ENCODE results near the gene PALD1.
A peak's percentile ranks its signal among the peaks of the same experiment; 100 is the strongest.

The PALD1 gene

DNA sequence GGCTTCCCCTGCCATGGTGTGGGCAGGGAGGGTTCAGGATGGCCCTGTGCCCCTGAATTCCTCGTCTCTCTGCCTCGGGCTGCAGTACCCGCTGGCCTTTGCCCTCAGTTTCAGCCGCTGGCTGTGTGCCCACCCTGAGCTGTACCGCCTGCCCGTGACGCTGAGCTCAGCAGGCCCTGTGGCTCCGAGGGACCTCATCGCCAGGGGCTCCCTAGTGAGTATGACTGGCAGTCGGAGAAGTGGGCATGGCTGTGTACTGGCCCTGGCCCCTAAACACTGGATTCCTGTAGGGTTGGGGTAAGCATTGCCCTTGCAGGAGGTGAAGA, 59.6 kb downstream of the PALD1 start:
- DNase-seq = no peak

DNA sequence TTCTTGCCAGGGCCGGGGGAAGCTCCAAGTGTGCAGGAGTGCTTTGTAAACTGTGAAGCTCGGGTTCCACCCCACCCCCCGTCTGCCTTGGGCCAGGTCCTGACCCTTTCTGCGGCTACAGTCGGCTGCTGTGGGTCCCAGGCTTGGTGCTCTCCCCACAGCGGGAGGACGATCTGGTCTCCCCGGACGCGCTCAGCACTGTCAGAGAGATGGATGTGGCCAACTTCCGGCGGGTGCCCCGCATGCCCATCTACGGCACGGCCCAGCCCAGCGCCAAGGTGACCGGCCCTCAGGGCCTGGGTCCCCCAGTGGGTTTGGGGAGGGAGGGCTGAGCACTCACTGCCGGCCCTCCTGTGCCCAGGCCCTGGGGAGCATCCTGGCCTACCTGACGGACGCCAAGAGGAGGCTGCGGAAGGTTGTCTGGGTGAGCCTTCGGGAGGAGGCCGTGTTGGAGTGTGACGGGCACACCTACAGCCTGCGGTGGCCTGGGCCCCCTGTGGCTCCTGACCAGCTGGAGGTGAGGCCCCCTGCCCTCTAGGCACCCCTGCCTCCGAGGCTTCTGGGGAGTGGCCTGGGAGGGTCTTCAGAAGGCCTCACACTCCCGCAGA, 60.3 kb downstream of the PALD1 start:
- no peak for DNase-seq

DNA sequence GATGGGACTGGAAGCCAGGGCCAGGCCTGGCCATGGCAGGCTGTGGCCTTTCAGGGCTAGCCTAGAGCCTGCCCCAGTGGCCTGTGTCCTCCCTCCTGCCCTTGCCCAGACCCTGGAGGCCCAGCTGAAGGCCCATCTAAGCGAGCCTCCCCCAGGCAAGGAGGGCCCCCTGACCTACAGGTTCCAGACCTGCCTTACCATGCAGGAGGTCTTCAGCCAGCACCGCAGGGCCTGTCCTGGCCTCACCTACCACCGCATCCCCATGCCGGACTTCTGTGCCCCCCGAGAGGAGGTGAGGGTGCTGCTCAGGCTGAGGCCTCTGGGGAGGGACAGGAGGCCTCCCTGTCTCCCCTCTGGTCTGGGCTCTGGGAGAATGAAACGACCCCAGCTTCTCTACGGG, 60.9 kb downstream of the PALD1 start:
- DNase-seq = no peak

DNA sequence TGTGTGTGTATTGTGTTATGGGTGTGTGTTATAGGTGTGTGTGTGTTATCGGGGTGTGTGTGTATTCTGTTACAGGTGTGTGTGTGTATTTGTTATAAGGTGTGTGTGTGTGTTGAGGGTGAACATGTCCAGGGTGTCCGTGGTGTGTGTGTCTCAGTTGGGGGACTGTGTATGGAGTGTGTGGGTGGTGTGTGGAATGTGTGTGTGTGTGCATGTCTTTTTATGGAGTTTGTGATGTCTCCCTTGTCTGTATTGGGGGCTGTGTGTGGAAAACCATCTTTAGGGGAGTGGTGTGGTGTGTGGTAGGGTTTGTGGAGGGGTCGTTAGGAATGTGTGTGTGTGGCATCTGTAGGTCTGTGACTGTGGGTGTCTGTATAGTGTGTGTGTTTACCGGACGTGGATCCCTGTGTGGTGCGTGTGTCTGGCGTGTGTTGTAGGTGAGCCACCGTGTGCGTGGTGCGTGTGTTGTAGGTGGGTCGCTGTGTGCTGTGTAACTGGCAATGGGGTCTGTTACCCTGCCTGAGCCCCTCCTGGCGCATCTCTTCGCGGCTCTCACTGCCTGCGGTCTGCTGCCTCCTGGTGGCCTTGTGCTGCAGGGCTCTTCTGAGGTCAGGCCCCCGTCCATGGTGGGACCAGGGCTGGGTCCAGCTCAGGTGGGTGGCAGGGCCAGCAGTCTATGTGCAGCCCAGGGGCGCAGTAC, 61.7 kb downstream of the PALD1 start:
- peak; percentile 25 for DNase-seq

DNA sequence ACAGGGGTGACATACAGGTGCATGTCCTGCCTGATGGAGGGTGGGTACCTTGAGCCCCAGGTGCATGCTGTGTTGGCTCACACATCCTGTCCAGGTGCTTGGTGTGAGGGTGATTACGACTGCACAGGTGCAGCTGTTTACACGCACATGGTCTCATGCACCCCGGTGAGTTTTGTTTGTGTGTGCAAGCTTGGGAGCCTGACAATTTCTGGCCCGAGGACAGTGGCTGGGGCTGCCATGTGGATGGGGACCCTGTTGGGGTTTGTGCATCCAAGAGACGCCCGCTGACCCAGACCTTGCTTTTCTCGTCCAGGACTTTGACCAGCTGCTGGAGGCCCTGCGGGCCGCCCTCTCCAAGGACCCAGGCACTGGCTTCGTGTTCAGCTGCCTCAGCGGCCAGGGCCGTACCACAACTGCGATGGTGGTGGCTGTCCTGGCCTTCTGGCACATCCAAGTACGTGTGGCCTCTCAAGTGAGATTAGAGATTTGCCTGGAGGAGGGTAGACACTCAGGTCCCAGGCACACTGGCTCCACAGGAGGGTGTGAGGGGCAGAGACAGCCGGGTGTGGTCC, 62.3 kb downstream of the PALD1 start:
- DNase-seq = no peak

DNA sequence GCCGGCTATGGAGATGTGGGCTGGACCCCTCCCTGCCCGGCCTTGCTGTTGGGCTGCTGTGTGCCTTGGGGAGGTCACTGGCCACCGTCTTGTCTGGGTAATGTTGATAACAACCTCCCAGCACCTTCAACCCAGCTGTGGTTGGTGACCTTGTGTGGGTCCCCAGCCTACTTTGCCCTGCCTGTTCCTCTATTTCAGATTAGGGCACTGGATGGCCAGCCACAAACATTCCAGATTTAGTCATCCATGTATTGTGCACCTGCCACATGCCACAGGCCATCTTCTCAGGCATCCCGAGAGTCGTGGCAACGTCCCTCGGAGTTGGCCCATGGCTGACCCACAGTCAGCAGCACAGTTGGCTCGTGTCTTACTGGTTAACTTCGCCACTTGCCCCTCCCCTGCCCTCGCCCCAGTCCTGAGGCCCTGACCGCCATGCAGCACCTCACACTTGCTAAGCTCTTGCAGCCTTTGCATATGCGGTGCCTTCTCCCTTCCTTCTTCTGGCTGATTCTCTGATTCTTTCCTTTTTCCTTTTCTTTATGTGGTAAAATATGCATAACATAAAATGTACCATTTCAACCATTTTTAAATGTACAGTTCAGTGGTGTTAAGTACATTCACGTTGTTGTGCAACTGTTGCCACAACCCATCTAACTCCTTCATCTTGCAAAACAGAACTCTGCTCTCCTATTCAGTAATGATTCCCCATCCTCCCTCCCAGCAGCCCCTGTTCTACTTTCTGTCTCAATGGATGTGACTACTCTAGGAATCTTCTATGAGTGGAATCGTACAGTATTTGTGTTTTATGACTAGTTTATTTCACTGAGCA, 63.4 kb downstream of the PALD1 start:
- no peak for DNase-seq

DNA sequence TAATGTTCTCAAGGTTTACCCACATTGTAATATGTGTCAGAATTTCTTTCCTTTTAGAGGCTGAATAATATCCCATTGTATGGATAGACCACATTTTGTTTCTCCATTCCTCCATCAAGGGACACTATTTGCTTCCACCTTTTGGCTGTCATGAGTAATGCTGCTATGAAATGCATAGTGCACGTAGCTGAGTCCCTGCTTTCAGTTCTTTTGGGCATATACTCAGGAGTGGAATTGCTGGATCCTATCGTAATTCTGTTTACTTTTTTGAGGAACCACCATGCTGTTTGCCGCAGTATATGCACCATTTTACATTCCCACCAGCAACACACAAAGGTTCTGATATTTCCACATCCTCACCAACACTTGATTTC, 64.0 kb downstream of the PALD1 start:
- DNase-seq = no peak

DNA sequence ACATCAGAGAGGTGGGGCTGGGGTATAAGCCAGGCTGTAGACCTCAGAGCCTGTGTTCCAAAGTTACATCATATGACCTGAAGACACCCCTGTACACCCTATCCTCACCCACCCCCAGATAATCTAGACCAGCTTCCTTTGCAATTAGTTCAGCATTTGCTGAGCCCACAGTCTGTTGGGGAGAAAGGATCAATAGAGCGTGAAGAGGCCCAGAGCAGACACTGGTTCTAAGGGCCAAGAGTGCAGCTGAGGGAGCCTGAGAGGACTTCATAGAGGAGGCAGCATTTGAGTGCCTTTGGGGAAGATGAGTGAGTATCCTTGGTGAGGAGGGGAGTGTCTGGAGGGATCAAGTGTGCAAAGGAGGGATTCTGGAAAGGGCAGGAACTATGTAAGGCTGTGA, 65.3 kb downstream of the PALD1 start:
- no peak for DNase-seq

DNA sequence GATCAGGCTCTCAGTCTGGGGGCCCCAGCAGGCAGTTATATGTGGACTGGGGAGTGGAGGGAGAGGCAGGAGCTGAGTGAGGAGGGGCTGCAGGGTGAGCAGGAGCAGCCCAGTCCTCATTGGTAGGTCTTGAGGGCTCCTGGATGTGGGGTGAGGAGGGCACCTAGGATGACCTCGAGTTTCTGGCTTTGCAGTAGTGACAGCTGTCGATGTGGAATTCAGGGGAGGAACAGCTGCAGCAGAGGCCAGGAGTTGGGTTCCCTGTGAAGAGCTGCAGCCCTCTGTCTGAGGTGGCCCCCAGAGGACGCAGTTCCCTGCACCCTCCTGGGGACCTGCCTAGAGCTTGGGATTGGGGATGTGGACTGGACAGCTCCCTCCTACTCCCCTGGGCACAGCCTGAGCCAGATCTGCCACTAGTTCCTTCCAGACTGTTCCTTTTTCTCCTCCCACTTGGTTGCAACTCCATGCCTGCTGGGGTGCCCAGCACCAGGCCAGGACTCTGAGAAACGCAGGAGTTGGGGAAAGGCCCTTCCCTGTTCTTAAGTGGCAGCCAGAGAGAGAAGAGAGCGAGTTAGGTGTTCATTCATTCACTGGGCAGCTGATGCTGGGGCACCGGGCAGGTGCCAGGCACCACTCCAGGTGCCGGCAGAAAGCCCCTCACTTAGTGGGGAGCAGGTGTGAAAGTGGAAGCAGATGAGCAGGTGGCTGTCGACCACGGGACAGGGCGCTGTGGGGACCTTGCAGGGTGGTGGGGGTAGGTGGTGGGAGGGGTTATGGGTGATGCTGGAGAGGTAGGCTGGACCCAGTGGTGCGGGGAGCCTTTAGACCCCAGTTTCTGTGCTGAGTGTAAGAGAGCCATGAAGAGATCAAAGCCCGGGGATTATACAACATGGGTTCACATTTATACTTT, 66.1 kb downstream of the PALD1 start:
- DNase-seq = no peak

DNA sequence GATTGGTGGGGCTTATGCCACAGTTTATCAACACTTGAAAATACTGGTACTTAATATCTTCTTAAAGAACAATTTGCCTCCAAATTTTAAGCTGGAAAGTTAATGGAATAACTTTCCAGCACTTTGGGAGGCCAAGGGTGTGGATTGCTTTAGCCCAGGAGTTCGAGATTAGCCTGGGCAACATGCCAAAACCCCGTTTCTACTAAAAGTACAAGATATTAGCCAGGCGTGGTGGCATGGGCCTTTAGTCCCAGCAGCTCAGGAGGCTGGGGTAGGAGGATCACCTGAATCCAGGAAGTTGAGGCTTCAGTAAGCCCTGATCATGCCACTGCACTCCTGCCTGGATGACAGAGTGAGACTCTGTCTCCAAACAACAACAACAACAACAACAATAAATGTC, 68.0 kb downstream of the PALD1 start:
- no peak for DNase-seq

DNA sequence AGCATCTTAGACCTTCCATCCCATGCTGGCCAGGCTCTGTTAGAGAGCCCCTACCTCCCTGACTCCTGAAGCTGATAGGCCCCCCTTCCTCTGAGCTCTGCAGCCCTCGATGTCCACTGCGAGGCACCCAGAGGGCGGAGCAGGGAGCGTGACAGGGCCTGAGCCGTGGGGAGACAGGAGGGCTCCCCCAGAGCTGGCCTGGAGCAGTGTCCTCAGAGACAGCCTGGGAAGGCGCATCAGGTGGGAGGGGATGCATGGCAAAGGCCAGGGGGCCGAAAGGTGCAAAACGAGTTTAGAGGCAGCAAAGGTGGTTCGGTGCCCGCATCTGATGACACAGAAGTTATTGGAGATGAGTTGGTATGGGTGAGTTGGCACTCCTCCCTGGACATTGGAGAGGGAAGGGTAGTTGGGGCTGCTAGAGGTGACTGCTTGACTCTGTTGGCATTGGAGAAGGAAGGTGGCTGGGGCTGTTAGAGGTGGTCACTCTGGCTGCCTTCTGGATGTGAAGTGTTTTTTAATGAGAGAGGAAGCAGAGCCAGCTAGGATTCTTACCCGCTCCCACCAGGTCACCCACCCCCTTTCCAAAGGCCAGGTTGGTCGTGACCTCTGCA, 70.9 kb downstream of the PALD1 start:
- DNase-seq = no peak

DNA sequence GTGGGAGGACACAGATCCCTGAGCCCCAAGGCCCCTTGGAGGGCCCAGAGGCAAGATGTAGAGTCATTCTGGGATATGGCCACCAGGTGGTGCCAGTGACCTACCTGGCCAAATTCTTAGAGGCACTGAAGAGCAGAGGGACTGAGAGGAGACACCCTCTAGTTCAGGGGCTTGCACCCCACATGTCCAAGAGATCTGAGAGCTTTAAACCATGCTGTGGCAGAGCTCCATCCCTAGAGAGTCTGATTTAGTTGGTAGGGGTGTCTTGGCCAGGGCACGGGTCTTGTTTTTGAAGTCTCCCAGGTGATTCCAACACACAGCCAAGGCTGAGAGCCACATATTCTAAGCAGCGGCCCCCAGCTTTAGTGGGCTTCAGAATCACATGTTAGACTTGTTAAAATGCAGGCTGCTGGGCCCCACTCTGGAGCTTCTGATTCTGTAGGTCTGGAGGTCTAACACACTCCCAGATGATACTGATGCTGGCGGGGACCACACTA, 71.4 kb downstream of the PALD1 start:
- DNase-seq = peak; percentile 65

DNA sequence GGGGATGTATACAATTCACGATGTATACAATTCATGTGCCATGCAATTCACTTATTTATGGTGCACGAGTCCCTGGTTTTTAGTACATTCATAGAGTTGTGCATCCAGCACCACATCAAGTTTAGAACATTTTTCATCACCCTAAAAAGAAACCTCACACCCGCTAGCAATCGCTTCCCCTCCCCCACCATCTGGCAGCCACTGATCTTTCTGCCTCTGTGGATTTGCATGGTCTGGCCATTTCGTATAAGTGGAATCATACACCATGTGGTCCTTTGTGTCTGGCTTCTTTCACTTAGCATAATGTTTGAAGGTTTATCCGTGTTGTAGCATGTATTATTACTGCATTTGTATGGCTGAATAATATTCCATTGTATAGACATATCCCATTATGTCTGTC, 71.9 kb downstream of the PALD1 start:
- no peak for DNase-seq

DNA sequence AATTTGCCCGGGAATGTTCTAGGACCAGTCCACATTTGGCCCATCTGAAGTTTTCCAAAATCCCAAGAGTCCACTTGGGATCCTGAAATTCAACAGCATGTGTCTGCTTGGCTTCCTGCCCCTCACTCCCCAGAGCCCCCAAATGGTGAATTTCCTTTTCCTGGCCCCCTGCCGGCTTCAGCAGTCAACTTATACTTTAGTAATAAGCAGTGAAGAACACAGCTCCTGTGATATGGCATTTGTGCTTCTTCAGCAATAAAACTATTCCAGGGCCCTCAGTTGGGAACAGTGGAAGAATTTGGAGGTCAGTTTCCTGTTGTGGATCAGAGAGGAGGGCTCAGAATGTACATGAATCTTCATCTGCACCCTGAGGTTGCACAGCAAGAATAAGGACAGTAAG, 72.9 kb downstream of the PALD1 start:
- no peak for DNase-seq

DNA sequence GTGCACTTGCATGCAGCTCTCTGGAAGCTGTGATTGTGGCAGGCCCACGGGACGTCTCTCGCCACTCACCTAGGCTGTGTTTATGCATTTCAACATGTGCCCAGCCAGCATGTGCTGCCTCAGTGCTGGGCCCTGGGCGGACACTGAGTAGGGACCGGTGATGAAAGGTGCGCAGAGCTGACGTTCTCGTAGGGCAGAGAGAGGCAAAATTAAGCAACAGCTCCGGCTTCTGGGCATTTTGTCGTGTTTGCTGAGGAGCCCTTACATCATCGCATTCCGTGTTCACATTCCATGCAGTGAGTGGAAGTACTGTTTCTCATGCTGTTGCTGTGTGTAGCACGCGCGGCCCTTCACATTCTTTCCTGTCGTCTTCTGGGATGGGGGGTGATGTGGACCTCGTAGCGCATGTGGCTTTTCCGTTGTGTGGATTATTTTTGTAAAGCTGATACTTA, 73.4 kb downstream of the PALD1 start:
- DNase-seq = no peak

DNA sequence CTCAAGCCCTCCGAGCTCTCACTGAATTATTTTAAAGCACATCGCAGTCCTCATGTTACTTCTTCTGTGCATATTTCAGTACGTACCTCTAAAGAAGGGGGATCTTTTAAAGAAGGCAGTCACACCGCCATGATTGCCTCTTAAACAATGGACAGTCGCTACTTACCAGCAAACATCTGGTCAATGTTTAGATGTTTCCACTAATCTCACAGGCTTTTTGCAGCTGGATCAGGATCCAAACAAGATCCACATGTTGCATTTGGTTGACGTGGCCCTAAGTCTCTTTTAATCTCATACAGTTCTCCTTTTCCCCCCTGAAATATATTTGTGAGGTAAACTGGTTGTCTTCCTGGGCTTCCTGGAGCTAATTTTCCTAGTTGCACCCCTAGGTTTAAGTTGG, 74.0 kb downstream of the PALD1 start:
- no peak for DNase-seq

DNA sequence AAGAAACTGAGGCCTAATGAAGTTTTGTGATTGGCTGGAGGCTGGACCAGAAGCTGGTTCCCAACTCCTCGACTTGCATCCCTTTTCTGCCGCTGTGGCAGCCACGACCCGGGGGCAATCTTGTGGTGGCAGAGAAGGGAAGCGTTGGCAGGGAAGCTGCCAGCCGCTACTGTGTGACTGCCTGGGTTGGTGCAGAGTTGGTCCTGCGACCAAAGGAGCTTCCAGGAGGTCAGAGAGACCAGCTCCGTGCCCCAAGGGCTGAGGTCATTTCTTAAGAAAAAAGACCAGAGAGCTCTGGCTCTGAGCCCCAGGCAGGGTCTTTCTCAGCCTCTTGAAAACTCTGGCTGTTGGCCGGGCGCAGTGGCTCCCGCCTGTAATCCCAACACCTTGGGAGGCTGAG, 76.8 kb downstream of the PALD1 start:
- DNase-seq = no peak

DNA sequence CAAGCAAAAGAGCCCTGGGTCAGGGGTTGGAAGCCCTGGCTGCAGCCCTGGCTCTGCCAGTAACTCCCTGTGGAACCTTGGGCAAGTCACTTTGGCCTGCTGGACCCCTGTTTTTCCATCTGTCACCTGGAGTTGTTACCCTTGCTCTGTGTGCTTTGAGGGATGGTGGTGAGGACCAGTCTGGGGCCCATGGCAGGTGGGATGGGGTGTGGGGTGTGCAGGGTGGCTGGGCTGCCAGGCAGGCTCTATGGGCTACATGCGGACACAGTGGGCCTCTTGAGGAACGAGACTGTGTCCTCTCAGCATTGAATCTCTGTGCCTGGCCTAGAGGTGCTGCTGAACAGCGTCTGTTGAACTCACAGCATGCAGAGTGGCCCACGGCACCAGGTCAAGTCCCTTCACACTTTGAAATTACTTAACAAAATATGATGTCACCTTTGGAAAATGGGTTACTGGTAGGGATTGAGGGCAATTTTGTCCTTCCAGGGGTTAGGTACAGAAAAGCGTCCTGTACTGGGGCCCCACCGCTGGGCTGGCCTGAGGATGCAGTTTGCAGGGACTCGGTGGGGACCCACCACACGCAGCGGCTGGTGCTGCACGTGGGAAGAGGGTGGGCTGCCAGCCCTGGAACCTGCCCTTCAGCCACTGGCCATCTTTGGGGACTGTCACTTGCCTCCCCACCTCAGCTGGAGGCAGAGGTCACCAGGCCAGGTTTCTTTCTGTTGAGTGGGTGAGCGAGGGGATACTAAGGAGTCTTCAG, 78.7 kb downstream of the PALD1 start:
- DNase-seq = no peak

DNA sequence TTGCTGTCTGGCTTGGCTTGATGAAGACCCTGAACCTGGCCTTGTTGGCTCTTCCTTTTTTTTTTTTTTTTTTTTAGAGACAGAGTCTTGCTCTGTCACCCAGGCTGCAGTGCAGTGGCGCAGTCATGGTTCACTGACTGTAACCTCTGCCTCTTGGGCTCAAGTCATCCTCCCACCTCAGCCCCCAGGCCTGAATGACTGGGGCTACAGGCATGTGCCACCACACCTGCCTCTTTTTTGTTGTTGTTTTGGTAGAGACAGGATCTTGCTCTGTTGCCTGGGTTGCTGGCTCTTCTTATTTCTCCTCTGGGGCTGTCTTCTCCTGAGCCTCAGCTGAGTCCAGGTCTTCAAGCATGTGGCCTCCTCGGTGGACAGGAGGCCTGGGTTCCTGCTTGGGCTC, 79.3 kb downstream of the PALD1 start:
- no peak for DNase-seq

DNA sequence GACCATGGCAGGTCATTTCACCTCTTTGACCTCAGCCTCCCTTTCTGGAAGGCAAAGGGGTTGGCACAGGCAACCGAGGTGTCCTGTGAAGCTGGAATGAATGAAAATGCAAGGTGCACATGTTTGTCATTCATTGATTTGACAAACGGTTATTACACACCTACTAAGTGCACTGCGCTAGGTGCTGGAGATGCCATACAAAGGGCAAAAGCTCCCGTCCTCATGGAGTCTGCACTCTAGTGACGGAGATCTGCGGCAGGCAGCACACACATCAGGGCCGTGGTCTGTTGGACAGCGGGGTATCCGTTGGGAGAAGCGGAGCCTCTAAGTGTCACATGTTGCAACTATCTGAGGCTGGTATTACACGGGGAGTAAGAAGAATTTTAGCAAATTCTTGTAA, 79.7 kb downstream of the PALD1 start:
- DNase-seq = no peak
